ENCODE results near the gene ORM1. TPM values are rescaled to one million over a fixed set of nuclear protein-coding genes. Genes with fewer than 3 reads are reported as not detected.
"Not testable (repeated sequence)": the region's sequence is repeated elsewhere in the genome, so short reads cannot be mapped to it uniquely, and the experiment has no call there.

The ORM1 gene
- polyA plus RNA-seq (2013, experiment 1 of 2; ENCODE audit: insufficient read length): not detected
- polyA plus RNA-seq (2013, experiment 2 of 2; ENCODE audit: insufficient read length): not detected

DNA sequence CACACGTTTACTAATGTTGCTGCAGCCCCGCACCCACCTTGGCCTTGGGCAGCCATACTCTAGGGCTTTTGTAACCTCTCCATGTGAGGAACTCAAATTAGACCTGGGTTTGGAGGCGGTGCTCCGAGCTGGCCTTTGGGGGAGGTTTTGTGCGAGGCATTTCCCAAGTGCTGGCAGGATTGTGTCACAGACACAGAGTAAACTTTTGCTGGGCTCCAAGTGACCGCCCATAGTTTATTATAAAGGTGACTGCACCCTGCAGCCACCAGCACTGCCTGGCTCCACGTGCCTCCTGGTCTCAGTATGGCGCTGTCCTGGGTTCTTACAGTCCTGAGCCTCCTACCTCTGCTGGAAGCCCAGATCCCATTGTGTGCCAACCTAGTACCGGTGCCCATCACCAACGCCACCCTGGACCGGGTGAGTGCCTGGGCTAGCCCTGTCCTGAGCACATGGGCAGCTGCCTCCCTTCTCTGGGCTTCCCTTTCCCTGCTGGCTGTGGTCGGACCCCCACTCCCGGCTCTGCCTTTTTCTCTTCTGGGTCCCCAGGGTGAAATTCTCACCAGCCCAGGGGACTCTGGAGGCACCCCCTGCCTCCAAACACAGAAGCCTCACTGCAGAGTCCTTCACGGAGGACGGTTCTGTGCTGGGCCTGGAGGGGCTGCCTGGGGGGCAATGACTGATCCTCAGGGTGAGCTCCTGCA lies at the start of gene ORM1:
Gene ORM1 (plus strand): TSS at position 268 of the 701 bp plus-strand sequence. CDS start 36 bp downstream, at position 304.
- DNase-seq: not testable (repeated sequence)

DNA sequence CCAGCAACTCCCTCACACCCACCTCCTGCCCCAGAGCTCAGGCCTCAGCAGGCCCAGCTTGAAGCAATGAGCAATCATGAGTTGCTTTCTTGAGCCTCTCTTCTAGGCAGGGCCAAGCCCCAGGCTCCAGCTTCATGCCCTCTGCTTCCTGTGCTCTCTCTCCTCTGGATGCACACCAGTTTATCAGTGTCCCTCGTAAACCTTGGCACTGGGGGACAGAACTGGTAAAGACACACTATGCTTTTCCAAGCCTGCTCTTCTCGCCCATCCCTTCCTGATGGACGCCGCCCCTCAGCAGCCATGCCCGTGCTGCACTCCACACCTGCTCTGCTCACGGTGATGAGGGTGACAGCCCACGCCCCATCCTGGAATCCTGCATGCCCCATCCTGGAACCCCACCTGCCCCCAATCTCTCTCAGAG lies 49.4 kb upstream of the ORM1 start:
- DNase-seq: no peak

DNA sequence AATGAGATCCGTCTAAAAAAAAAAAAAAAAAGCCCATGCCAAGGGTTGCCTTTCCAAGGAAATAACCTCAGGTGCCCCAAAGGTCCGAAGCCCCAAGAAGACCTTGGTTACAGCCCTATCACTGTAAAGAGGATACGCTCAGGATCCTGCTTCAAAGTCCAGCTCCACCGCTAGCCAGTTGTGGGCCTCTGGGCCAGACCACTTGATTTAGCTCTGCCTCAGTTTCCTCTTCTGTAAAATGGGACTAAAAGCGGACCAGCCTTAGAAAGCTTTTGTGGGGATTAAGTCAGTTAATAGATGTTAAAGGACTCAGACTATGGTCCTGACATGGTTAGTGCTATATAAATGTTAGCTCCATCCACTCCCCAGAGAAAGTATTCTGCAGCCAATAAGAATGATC lies 48.7 kb upstream of the ORM1 start:
- no peak for DNase-seq

DNA sequence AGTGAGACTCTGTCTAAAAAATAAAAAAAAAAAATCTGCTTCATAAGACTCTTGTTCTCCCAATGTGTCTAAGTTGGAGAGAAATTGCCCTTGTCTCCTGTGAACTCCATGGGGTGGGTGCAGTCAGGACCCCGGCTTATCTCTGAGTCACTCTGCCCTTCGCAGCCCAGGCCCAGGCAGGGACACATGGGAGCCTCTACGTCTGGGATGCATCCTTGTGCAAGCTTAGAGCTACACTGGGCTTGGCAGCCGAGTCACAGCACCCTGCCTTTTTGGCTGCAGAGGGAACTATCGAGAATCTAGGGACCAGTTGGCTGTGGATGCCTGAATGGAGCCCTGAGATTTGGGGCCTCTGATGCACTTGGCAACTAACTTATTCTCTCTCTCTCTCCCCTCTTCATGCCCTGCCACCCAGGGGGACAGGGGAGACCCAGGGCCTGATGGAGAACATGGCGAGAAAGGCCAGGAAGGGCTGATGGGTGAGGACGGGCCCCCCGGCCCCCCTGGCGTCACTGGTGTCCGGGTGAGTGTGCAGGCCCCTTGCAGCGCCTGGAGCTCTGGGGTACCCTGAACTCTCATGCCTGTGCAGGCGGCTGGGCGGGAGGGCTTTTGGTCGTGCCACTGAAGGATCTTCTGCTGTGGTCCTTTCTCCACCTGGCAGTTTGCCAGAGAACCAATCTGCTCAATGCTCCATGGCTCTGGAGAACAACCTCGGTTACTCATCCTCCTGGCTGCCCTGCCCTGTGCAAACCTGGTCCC lies 47.5 kb upstream of the ORM1 start:
- peak; percentile 39 for DNase-seq

GRCh38 chr9:114276908-114277821 lies 45.7 kb upstream of the ORM1 start:
- peak; percentile 96 for DNase-seq

GRCh38 chr9:114278356-114278755 lies 44.5 kb upstream of the ORM1 start:
- DNase-seq: no peak

GRCh38 chr9:114278881-114279570 lies 43.9 kb upstream of the ORM1 start:
- peak; percentile 93 for DNase-seq

DNA sequence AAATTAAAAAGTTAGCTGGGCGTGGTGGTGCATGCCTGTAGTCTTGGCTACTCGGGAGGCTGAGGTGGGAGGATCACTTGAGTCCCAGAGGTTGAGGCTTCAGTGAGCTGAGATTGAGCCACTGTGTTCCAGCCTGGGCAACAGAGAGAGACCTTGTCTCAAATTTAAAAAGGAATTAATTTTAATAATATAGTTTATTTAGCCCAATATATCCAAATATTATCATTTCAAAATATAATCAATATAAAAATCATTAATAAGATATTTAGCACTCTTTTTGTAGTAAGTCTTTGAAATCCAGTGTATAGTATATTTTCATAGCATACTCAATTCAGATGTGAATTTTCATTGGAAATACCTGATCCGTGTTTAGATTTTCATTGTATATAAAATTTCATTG lies 43.2 kb upstream of the ORM1 start:
- no peak for DNase-seq

DNA sequence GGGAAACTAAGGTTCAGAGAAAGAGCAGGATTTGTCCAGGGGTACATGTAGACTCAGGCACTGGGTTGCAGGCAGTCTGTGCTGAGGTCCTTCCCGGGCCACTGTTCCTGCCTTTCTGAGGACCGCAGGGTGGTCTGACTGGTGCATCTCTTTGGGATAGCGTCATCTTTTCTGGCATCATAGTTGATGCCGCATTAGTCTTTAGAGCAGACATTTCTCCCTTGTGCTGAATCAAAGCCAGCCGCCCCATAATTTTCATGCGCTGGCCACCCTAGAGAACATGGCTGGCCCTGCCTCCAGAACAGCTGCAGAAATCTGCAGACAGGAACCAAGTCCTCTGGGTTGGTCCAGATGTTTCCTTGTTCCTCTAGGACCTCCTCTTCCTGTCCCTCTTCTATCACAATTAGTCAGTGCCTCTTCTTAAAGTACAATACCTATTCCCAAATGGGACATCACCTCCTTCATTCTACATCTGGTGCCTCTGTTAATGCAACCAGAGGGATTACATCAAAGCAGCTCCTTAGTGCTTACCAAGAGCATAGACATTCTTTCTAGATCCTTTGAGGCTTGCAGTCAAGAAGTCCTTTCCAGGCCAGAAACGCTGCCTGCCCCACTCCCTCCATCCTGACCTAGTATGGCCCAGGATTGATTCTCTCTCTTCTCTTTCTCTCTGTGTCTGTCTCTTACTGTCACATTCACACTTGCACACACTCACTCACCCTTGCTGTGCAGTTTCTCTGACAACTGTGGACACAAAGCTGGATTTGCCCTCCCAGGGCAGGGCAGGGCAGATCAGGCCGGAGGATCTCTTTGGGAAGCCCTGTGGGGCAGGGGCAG lies 42.0 kb upstream of the ORM1 start:
- DNase-seq: peak; percentile 90

DNA sequence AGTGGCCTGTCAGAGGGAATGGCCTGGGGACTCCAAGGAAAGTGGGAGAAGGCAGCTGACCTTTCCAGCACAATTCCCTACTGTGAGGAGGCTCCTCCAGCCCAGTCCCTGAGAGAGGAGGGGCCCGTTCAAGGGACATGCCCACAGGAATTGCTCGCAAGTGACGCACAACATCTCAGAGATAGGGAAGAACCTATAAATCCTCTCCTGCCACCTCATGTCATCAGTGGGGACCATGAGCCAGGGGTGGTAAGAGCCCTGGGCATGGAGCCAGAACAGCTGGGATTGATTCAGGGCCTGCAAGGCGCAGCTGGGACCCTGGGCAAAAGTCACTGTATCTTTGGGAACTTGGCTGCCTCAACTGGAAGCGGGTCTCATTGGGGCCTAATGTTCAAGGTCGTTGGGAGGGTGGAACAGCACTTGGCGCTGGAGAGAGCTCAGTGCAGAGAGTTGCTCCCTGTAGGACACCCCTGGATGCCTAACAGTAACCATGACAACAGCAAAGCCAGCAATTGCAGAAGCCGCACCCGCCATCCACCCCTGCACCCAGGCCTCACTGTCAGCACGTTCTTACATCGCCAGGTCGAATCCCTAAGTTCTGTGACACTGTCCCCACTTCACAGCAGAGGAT lies 41.3 kb upstream of the ORM1 start:
- peak; percentile 93 for DNase-seq

DNA sequence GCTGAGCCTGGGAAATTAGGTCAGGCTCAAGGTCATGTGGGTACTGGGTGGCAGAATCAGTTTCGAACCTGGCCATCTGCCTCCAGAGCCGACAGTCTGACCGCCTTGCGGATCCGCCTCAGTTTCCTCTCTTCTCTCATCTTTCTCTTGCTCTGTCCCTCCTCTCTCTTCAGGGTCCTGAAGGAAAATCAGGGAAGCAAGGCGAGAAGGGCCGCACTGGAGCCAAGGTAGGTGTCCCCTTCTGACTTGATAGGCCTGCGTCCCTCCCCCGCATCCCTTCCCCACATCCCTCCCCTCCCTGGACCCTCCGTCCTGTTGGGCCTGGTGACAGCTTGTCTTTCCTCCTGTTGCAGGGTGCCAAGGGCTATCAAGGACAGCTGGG lies 40.8 kb upstream of the ORM1 start:
- no peak for DNase-seq

DNA sequence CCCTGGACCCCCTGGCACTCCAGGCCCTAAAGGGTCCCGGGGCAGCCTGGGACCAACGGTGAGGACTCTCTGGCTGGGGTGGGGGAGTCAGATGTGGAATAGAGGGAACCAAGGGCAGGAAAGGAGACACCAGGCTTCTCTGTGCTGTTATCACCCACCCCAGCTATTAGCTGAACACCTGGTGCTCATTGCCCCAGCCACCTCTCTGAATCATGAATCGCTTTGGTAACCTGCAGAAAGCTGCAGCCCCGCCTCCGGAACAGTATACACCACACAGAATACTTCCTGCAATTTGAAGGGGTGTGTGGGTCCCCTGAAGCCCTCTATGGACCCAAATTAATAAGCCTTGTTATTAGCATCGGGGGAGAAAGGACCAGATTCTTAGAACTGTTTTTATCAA lies 40.4 kb upstream of the ORM1 start:
- no peak for DNase-seq

DNA sequence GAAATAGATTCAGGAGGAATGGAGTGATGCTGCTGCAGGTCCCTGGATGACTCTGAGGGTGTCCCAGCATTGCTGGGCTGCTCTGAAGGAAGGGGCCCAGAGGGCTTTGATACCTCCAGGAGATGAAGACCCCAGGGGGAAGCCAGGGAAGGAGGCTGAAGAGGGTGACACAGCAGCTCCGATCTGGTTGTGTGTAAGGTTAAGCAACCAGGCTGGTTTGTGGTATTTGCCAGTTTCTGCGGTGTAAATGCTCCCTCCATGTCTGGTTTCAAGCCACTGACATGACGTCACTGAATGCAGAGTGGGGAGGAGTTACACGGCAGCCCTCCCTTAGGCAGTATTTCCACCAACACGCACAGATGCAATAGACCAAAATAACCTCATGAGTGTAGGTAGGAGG lies 40.0 kb upstream of the ORM1 start:
- peak; percentile 91 for DNase-seq

GRCh38 chr9:114283551-114284111 lies 39.3 kb upstream of the ORM1 start:
- no peak for DNase-seq

DNA sequence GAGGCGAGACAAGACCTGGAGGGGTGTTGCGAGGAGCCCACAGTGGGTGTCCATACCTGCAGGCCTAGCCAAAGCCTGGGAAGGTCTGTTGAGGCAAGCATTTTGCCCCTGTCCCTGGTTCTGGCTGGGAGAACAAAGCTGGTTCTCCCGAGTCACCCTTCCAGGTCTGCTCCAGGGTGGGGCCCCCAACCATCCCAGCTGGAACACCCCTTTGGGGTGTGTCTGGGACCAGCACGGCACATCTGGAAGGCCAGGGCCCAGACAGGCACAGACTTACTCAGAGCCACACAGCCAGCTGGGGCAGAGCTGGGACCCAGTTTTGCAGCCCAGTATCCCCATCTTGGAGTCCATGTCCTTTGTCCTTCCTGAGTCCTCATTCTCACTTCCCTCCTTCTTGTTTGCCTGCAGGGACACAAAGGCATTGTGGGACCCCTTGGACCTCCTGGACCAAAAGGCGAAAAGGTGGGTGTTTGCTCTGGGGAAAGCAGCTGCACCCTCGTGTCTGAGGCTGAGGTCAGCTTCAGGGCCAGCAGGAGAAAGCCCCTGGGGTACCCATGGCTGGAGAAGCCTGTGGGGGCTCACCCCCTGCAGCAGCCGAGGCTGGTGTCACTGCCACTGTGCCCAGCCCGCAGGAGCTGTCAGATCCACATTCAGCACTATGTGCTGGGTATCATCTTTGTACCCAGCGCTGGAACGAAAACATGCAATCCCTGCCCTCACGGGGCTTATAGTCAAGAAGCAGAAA lies 38.4 kb upstream of the ORM1 start:
- no peak for DNase-seq

DNA sequence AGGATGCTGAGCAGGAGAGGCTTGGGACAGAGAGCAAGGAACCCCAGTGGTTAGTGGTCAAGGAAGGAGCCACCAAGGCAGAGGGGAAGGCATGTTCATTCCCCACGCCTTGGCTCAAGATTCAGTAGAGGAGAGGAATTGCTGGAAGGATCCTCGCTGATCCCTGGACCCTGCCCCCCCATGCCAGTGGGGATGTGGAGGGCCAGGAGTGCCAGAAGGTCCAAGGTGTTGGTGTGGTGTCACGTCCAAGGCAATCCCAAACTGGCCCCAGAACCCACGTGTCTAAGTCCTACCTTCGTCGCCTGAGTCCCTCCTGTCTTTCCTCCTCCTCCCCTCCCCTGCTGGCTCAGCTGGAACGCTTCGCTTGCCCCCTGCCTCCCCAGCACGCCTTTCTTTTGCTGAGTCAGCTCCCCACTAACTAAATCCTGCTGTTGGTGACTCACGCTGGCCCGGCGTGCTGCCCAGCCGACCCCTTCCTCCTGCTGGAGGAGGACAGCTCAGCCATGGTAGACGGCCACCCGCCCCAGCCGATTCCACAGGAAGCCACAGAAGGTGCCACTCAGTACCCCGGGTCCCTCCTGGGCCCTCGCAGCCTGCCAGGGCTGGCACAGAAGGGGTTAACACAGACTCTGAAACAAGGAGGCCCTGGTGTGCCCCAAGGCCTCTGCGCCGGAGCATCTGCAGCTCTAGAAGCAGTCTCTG lies 37.6 kb upstream of the ORM1 start:
- DNase-seq: peak; percentile 94

DNA sequence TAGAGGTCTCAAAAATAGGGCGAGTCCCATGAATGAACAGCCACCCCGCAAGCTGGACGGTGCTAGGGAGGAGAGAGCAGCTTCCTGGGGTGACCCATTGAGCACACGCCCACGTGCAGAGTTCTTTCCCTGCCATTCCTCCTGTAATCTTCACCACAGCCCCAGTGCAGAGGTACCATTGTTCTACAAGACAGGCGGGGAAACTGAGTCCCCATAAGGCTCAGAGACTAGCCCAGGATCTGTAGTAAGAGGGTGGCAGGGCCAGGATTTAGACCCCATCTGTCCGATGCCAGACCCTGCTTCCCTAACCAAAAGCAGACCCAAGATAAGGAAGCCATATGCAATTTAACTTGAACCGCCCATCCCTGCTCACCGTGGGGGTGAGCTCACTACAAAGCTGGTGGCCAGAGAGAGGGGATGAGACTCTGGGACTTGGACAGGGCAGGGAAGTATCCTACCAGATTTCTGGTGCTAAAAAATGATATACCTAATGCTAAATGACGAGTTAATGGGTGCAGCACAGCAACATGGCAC lies 36.7 kb upstream of the ORM1 start:
- no peak for DNase-seq

GRCh38 chr9:114287001-114287762 lies 35.7 kb upstream of the ORM1 start:
- no peak for DNase-seq

Measured in fibroblast of skin of back (primary cell).